PC-3 (cell line): ENCODE measurements around the gene PIEZO1. TPM values are rescaled to one million over a fixed set of nuclear protein-coding genes. Genes with fewer than 3 reads are reported as not detected.
"Not testable (repeated sequence)": the region's sequence is repeated elsewhere in the genome, so short reads cannot be mapped to it uniquely, and the experiment has no call there.

ENCODE experiments used
- ATAC-seq: fragments of 200-7000 bp; cut with Tn5 transposase; 2 replicates; pipeline ENCODE4 v1.9.1; 2020; ENCODE audit warnings: mild to moderate bottlenecking, moderate library complexity
- BruUV-seq: library from RNA; stranded (reverse); fragments of 400-500 nt; replicated peaks from 2 replicates; lab custom pipeline; 2021; lab: Mats Ljungman, UMichigan
- CTCF ChIA-PET: fragments of 300-600 bp; sonication (Branson Sonifier 250); formaldehyde crosslinking; loops from one replicate; lab custom pipeline; 2022; ENCODE audit warnings: antibody characterized with exemption; lab: Charles Lee
- POLR2A ChIA-PET: fragments of 300-600 bp; sonication (Branson Sonifier 250); formaldehyde crosslinking; loops from one replicate; lab custom pipeline; 2022; ENCODE audit warnings: antibody characterized with exemption; ENCODE audit not compliant: unreplicated experiment; lab: Charles Lee
- DNase-seq: peaks from one replicate; pipeline ENCODE4 v3.0.0-alpha.2; 2015
- H2AFZ ChIP-seq: fragments of 300-600 bp; sonication (generic); 2 replicates; pipeline ENCODE4 v1.6.0; 2016; ENCODE audit warnings: antibody characterized with exemption, low read length
- H3F3A ChIP-seq: fragments of 300-600 bp; sonication (generic); one replicate; pipeline ENCODE4 v1.6.0; 2017; ENCODE audit warnings: antibody characterized with exemption, low read length, control low read depth, mild to moderate bottlenecking; ENCODE audit not compliant: unreplicated experiment
- H3K27ac ChIP-seq: fragments of 300-600 bp; sonication (generic); 2 replicates; pipeline ENCODE4 v1.5.1; 2016; ENCODE audit warnings: mild to moderate bottlenecking, low read length
- H3K27me3 ChIP-seq: fragments of 300-600 bp; sonication (generic); 2 replicates; pipeline ENCODE4 v1.6.1; 2016; ENCODE audit warnings: low read length, mixed read lengths
- H3K36me3 ChIP-seq: fragments of 300-600 bp; sonication (generic); 2 replicates; pipeline ENCODE4 v1.6.1; 2016; ENCODE audit warnings: low read depth, mixed run types, low read length, mixed read lengths
- H3K4me1 ChIP-seq: fragments of 300-600 bp; sonication (generic); 2 replicates; pipeline ENCODE4 v1.5.1; 2016; ENCODE audit warnings: low read length; ENCODE audit not compliant: insufficient read depth
- H3K4me2 ChIP-seq: fragments of 300-600 bp; sonication (generic); 2 replicates; pipeline ENCODE4 v1.6.0; 2016; ENCODE audit warnings: low read length
- H3K4me3 ChIP-seq: fragments of 300-600 bp; sonication (generic); 2 replicates; pipeline ENCODE4 v1.5.1; 2016; ENCODE audit warnings: mild to moderate bottlenecking, low read length, mixed read lengths
- H3K79me2 ChIP-seq: fragments of 300-600 bp; sonication (generic); 2 replicates; pipeline ENCODE4 v1.6.1; 2017; ENCODE audit warnings: low read length, mixed read lengths
- H3K9ac ChIP-seq: fragments of 300-600 bp; sonication (generic); 2 replicates; pipeline ENCODE4 v1.6.0; 2016; ENCODE audit warnings: mild to moderate bottlenecking, low read length
- H3K9me2 ChIP-seq: fragments of 300-600 bp; sonication (generic); replicated peaks from 2 replicates; pipeline ENCODE4 v1.6.1; 2016; ENCODE audit warnings: mixed run types, low read length, mixed read lengths
- H3K9me3 ChIP-seq: fragments of 300-600 bp; sonication (generic); 2 replicates; pipeline ENCODE4 v1.6.1; 2016; ENCODE audit warnings: low read length, mixed read lengths
- H4K20me1 ChIP-seq: fragments of 300-600 bp; sonication (generic); 2 replicates; pipeline ENCODE4 v1.6.1; 2016; ENCODE audit warnings: low read length, mixed read lengths
- CTCF ChIP-seq: fragments of 300-600 bp; sonication (generic); conservative IDR thresholded peaks from 2 replicates; pipeline ENCODE4 v1.5.1; 2017; ENCODE audit warnings: antibody characterized with exemption, low read depth, mild to moderate bottlenecking, low read length
- EZH2 ChIP-seq: fragments of 300-600 bp; sonication (generic); IDR thresholded peaks from one replicate; pipeline ENCODE4 v1.6.1; 2017; ENCODE audit warnings: antibody characterized with exemption, mild to moderate bottlenecking, low read length; ENCODE audit not compliant: unreplicated experiment
- EZH2phosphoT487 ChIP-seq: fragments of 300-600 bp; sonication (generic); IDR thresholded peaks from 2 replicates; pipeline ENCODE4 v1.6.1; 2018; ENCODE audit warnings: mild to moderate bottlenecking, antibody characterized with exemption, low read length, borderline replicate concordance
- intact Hi-C: fragments of 100-400 bp; cut with micrococcal nuclease; formaldehyde crosslinking; loops from 2 replicates; pipeline ENCODE4 v1.9.0; 2023
- total RNA-seq: library from RNA; depleted of rRNA; stranded (reverse); fragments of >200 nt; gene quantifications from 2 replicates; pipeline ENCODE4 v1.2.3, GENCODE V29; 2014

The PIEZO1 gene
- total RNA-seq, 1 experiment from 2014 or later = 180 TPM

GRCh38 chr16:88790312-88791211, 5.5 kb upstream of the PIEZO1 start:
- no peak overlapping the region for H3K4me3 ChIP-seq
- no peaks in the 10 kb centered on the region for H3F3A ChIP-seq
- H2AFZ ChIP-seq = no peak overlapping the region
- no peak overlapping the region for H3K4me2 ChIP-seq
- no peak for TF ChIP-seq EZH2phosphoT487
- no peak for TF ChIP-seq CTCF
- TF ChIP-seq EZH2 = no peak
- H3K27me3 ChIP-seq = no peaks in the 10 kb centered on the region
- no peaks in the 10 kb centered on the region for H4K20me1 ChIP-seq
- intact Hi-C loops = no loop called here
- H3K9me3 ChIP-seq = no peaks in the 10 kb centered on the region
- H3K27ac ChIP-seq = no peak overlapping the region
- POLR2A ChIA-PET = interaction anchor here (0.6 kb wide), 1 partner anchor 20 kb away, joined by 3 read pairs; no protein-coding TSS in a partner anchor
- H3K79me2 ChIP-seq = no peaks in the 10 kb centered on the region
- H3K36me3 ChIP-seq = no peaks in the 10 kb centered on the region
- DNase-seq (no peak), ATAC-seq (no peak)
- no peak overlapping the region for H3K9ac ChIP-seq
- no peaks in the 10 kb centered on the region for H3K9me2 ChIP-seq
- BruUV-seq = no TSS peak
- CTCF ChIA-PET = no interaction called here
- no peaks in the 10 kb centered on the region for H3K4me1 ChIP-seq

DNA sequence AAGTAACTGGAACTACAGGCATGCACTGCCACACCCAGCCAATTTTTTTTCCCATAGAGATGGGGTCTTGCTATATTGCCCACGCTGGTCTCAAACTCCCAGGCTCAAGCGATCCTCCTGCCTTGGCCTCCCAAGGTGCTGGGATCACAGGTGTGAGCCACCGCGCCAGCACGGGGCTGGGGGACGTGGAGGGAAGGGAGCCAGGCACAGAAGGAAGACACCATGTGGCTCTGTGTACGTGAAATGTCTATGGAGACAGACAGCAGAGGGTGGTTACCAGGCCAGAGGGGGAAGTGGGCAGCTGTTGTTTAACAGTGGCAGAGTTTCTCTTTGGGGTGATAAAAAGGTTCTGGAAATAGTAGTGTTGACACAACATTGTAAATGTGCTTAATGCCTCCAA, 4.6 kb upstream of the PIEZO1 start:
- DNase-seq (no peak), ATAC-seq (no peak)
- ChIA-PET CTCF (no interaction called here), POLR2A (no interaction called here)
- Histone ChIP-seq H3K4me2 (no peak overlapping the region), H3F3A (no peaks in the 10 kb centered on the region), H3K36me3 (no peaks in the 10 kb centered on the region), H4K20me1 (no peaks in the 10 kb centered on the region), H3K27me3 (no peaks in the 10 kb centered on the region), H3K4me3 (no peak overlapping the region), H2AFZ (no peak overlapping the region), H3K27ac (no peak overlapping the region), H3K4me1 (no peaks in the 10 kb centered on the region), H3K9me2 (no peaks in the 10 kb centered on the region), H3K79me2 (peaks cover 3% of the 10 kb centered on the region), H3K9ac (no peak overlapping the region), H3K9me3 (no peaks in the 10 kb centered on the region)
- TF ChIP-seq CTCF (no peak), EZH2phosphoT487 (no peak), EZH2 (no peak)
- intact Hi-C loops = no loop called here
- BruUV-seq = no TSS peak

DNA sequence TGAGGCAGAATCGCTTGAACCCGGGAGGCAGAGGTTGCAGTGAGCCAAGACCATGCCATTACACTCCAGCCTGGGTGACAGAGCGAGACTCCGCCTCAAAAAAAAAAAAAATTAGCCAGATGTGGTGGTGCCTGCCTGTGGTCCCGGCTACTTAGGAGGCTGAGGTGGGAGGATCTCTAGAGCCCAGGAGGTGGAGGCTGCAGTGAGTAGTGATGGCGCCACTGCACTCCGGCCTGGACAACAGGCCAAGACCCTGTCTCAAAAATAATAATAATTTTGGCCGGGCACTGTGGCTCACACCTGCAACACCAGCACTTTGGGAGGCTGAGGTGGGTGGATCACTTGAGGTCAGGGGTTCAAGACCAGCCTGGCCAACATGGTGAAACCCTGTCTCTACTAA, 3.7 kb upstream of the PIEZO1 start:
- H3F3A ChIP-seq, CTCF ChIA-PET, intact Hi-C loops, H3K4me2 ChIP-seq, H3K4me1 ChIP-seq, BruUV-seq, H4K20me1 ChIP-seq, H3K4me3 ChIP-seq, H3K9ac ChIP-seq, H3K9me2 ChIP-seq, H3K9me3 ChIP-seq, H3K36me3 ChIP-seq, DNase-seq, H3K27me3 ChIP-seq, H2AFZ ChIP-seq, POLR2A ChIA-PET, ATAC-seq, H3K27ac ChIP-seq: not testable (repeated sequence)
- H3K79me2 ChIP-seq = peaks cover 12% of the 10 kb centered on the region
